ENCODE data around the gene SLC24A4.

GRCh38 chr14:92386637-92387036, 63.7 kb downstream of the SLC24A4 start:
- no peak for TF ChIP-seq CTCF (IDR thresholded peaks at IDR 0.05)
- no peak for TF ChIP-seq POLR2A (IDR thresholded peaks at IDR 0.05)
- no peak for TF ChIP-seq EP300 (IDR thresholded peaks at IDR 0.05)
